Dermis blood vessel endothelial cell (primary cell): Measurements from ENCODE around the gene GRID1. TPM values are rescaled to one million over a fixed set of nuclear protein-coding genes. Genes with fewer than 3 reads are reported as not detected.

ENCODE experiments used
- DNase-seq: peaks from one replicate; pipeline ENCODE4 v3.0.0; 2010
- total RNA-seq: library from RNA; depleted of rRNA; stranded (reverse); fragments of >200 nt; gene quantifications from 2 replicates; pipeline ENCODE4 v1.2.3, GENCODE V29; 2014

GRID1 gene
- total RNA-seq, 1 donor from 2014 or later, result not detected

DNA sequence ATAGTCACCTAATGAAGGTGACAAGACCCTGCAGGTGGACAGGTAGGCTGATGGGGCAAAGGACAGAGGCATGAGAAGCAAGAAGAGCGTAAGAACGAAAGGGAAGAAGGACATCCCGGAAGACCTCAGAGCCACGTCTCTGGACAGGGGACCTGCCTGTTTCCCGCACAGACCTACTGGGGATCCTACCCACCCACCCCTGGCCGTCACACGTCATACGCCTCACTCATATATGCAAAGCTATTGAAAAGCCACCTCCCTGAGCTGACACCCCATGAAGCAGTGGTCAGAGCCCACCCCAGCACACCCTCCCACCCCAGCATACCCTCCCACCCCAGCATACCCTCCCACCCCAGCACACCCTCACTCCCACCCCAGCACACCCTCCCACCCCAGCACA, 140.6 kb downstream of the GRID1 start:
- no peak for DNase-seq

DNA sequence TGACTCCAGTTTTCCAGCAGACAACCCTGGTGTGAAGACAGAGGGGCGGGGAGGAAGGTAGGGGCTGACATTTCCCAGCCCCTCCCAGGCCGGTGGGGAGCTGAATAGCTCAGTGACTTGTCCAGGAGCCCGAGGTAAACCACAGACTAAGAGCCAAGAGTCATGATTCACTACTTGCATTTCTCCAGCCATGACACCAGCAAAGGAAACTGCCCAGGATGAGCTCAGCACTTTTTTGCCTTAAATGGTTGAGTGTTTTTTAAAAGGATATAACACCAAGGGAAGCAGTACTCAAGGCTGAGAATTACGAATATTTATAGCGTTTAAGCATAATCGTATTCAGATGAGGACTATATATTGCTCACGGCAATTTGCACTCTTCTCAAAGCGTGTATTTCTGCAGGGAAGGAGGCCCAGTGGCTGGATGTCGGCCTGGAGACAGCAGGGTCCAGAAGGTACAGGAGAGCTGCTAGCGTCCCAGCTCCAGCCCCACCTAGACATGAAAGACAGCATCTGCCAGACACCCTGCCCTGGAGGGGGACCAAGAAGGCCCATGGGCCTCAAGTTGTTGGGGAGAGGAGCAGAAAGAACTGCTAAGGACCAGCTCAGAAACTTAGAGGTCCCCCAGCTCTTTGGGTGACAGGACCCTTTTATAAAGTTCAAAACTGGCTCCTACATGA, 141.4 kb downstream of the GRID1 start:
- no peak for DNase-seq

DNA sequence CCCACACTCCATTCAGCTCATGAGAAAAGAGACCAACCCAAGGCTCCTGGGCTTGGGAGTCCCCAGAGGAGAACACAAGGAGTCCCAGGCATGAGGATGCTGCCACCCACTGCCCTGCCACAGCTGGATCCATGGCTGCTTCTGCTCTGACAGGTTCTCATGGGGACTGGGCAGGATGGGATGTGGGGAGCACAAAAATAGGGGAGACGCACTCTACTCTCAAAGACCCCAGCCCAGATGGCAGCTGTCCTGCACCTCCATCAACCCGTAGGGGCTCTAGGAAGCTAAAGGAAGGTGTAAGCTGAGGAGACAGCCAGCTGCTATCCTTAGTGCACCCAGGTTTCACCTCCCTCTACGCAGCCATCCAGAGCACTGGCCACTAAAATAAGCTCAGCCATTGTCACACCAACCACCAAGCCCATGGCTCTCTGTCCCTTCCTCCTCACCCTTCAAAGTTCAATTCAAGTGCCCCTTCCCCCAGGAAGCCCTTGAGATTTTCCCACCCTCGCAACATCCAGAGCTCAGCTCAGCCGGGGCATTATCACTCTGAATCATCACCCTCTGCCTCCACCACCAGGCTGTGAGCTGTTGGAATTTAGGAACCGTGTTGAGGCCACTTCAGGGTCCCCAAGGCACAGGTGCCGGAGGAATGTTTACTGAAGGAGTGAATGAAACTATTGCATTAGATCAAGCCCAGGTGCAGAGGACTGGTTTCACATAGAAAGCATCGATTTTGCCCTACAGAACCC, 142.1 kb downstream of the GRID1 start:
- no peak for DNase-seq

DNA sequence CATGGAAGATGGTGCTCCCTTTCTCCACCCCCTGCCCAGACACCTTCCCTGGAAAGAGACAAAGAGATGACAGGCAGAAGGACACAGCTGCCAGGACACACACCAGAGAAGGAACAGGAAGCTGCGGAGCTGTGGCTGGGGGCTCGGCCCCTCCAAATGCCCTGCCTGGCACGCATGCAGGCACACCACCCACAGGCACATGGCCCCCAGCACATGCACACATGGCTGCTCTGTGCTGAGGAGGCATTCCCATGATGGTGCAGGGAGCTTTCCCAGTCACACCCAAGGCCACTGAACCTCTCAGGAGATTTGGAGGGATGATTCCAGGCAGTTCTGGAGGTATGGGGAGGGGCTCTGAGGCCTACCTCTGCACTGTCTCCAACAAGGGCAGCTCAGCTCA, 143.3 kb downstream of the GRID1 start:
- no peak for DNase-seq

DNA sequence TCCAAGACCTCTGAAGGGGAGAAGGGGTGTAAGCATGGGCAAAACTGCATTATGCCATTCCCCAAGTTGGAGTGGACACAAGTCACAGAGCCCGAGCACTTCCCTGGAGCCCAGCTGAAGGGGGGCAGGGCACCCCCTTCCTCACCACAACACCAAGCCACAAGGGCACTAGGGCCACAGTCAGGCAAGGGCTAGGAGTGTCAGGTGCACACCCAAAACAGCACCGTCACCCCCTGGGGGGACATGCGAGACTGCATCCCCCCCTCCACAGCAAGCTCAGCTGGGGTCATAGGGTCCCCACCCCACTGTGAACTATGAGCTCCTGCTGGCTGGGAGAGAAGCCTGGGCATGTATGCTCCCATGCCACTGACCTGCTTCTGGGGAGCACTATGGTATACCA, 143.9 kb downstream of the GRID1 start:
- DNase-seq, result no peak

DNA sequence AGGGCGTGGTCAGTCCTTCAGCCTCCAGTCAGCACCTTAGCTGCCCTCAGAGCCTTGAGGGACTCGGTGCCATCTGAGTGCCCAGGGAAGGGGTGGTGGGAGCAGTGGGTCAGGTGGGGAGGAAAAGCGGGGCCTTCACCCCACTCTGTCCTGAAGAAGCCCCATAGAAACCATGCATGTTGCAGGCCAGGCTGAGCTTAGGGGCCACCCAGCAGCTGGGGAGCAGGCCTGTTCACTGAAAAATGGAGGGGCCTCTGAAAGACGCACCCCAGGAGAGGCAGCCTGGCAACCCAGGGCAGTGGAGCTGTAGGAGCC, 144.3 kb downstream of the GRID1 start:
- DNase-seq, result no peak

DNA sequence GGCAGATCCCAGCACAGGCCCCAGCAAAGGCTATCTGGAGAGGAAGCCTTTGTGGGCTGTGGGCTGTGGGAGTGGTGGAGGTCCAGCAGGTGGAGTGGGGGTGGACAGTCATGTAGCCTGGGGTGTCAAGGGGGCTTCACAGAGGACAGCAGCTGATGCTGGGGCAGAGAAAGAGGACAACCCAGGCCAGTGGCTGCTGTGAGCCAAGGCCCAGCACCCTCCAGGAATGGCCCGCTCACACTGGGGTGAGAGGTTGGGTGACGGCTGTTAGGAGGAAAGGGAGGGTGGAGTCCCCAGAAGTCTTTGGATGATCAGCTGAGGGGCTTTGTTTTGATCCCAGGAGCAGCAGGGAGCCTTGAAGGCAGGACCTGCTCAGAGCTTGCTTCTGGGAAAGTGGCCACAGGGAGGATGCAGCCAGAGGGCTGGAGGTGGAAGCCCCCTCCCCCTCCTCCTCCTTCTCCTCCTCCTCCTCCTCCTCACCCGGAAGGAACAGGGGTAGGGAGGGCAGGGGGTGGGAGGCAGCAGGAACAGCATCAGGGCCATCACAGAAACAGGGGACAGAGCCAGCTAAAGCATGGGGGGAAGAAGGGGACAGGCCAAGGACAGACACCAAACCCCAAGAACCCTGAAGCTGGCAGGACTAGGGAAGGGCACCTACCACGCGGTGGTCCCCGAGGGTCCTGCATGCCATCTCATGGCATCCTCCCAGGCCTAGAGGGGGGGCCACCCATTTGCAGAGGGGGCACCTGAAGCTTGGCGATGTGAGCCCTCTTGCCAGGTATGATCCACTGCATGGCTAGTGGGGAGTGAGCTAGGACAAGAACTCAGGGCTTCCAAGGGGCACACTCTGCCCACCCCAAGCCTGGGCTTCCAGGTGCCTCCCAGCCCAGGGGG, 144.9 kb downstream of the GRID1 start:
- DNase-seq, result no peak

DNA sequence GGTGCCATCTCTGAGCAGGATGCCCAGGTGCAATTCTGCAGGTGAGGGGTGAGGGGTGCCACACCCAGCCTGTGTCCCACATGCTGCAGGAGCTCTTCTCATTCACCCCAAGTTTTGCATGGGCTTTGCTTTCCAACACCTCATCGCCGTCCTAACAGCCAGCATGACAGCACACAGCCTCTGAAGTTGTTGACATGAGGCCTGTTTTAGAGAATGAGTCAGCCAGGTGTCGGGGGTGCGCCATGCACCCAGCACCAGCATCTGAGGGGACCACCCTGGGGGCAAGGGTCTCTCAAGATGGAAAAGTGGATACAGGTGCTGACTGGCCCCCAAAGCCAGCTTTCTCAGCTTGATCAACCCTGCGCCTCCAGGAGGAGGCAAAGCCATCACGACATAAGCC, 146.0 kb downstream of the GRID1 start:
- DNase-seq, result no peak

DNA sequence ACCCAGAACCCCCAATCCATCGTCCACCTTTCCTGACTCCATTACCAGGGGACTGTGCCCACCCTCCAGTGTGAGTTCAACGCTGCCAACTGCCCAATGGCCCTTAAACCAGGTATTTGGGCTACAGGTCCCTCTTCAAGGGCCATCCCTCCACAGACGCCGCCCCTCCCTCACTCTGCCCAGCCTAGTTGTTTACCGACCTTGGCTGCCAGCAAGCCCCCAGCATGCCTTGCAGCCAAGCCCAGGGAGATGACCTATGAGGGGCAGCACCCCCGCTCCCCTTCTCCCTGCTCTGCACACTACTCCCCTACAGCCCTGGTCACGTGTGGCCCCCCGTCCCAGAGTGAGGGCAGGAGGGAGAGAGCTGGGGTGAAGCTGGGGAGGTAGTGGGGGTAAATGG, 147.3 kb downstream of the GRID1 start:
- DNase-seq, result no peak

DNA sequence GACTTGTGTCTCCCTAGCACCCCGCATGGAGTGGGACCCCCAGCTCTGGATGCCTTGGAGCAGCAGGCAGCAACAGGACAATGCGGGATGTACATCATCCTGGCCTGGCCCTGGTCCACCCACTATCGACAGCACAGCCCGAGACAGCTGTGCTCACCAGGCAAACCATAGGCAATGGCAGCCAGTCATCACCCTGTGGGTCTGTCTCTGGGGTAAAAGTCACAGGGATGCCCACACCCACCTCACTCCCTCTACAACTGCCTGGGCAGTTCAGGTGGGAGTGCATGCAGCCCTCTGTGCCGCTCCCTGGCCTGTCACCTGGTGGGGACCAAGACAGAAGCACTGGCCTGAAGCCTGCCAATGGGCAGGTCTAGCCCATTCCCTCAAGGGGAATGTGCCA, 147.8 kb downstream of the GRID1 start:
- no peak for DNase-seq

DNA sequence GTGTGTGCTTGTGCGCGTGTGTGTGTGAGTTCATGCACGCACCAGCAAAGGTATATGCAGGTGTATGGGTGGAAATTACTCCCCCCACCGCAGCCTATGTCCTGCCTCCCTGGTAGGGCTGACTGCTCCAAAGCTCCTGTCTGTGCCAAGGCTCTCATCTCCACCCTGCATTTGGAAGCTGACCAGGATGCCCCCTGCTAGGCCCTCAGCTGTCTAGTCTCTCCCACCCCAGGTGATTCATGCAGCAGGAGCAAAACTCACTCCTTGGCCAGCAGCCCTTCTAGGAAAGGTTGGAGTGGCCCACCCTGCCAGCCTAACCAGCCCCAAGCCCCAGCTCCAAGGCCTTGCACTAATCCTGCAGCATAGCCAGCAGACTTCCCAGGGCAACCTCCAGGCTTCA, 148.4 kb downstream of the GRID1 start:
- no peak for DNase-seq

DNA sequence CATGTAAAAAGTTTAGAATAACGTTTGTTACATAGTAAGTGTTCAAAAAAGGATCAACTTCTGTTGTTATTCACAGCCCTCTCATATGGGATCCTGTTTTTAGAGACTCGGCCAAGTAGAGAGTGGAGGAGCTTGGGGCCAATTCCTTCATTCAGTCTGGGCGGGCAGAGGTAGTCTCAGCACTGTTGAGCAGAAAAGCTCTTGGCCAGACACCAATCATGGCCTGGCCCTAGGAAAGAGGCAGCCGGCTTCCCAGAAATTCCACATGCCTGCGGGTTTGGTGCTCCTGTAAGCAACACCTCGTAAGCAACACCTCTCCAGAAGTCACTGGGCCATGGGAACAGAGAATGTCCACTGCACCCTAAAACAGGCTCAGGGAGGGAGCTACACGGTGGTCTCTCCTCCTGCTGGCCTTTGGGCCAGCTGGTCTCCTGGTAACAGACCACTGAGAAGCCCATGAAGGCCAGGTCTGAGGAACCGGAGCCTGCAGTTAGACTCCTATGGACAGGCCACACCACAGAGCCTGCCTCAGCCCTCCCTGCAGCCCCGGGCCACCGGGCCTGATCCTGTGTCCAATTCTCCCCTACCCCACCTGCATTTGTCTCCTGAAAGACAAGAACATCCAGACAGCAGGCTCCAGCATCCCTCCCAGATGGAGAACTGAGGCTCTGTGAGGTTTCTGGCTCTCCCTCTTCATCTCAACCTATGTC, 149.1 kb downstream of the GRID1 start:
- no peak for DNase-seq

DNA sequence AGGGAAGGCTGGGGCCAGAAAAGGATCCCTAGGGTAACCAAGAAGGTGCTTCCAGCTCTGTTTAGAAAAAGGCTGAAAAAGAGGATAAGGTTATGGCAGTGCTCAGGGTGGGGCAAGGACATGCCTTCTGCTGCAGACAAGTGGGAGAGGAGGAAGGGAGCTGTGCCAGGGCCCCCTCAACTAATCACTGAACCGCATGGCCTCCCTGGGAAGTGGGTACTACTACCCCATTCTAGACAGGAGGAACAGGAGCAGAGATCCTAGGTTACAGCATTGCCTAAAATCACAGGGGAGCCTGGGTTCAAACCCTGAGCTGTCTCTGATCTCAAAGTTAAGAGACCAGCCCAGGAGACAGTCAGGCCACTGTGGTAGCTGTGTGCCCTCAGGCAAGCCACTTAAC, 149.7 kb downstream of the GRID1 start:
- DNase-seq, result no peak

DNA sequence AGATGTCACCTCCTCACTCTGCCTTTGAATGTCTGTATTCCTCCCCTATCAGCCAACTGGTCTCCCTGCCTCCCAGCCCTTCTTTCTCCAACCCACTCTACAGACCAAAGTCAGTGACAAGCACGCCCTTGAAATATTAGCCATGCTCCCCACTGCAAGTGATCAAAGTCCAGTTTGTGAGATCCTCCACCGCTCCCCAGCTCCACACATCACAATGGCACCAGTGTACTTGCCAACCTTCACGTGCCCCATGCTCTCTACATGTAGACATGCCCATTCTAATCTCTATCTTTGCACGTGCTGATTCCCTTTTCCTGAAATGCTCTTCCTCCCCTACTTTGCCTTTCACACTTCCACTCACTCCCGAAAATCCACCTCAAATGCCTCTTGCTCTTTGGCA, 150.9 kb downstream of the GRID1 start:
- DNase-seq, result no peak

DNA sequence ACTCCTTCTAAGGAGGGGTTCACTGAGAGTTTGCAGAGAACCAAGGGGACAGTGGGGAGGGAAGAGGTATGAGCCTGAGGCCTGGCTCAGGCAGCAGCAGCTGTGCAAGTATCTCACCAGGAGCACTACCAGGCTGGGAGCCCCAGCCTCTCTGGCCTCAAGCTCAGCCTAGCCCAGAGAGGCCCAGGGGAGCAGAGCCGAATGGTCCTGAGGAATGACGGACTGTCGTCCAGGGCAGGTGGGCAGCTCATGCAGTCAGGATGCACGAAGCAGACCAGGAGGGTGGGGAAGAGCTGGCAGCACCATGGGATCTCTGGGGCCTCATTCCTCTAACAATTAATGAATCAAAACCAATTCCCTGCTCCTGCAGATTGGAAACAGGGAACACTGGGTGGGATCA, 151.5 kb downstream of the GRID1 start:
- no peak for DNase-seq

DNA sequence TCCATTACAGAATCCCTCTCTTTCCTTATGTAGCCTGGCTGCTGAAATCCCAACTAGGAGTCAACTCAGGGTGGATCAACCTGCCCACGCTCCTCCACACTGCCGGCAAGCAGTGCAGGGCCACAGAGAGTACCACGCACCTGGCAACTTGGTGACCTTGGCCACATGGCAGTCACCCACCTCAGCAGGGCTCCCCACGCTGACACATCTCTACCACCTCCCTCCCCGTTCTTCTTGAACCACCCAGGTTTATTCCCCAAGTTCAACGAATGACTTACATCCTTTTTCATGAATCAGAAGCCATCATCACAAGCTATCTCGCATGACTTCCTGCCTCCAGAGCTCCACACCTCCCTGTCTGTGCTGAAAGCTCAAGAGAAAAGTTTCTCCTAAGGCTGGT, 153.4 kb downstream of the GRID1 start:
- DNase-seq, result no peak

DNA sequence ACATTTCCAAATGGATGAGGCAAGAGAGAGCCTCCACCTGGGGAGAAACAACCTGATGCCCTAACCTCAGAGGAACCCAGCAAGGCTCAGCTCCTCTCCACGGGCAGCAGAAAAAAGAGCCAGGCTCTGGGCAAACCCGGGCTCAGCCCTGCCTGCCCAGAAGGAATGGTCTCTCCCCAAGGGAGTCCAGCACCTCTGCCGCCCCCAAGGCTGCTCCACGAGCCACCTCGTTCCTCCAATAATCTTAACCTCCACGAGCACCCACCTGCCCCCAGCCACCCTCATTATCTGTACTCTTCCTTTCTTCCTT, 154.2 kb downstream of the GRID1 start:
- DNase-seq, result no peak

DNA sequence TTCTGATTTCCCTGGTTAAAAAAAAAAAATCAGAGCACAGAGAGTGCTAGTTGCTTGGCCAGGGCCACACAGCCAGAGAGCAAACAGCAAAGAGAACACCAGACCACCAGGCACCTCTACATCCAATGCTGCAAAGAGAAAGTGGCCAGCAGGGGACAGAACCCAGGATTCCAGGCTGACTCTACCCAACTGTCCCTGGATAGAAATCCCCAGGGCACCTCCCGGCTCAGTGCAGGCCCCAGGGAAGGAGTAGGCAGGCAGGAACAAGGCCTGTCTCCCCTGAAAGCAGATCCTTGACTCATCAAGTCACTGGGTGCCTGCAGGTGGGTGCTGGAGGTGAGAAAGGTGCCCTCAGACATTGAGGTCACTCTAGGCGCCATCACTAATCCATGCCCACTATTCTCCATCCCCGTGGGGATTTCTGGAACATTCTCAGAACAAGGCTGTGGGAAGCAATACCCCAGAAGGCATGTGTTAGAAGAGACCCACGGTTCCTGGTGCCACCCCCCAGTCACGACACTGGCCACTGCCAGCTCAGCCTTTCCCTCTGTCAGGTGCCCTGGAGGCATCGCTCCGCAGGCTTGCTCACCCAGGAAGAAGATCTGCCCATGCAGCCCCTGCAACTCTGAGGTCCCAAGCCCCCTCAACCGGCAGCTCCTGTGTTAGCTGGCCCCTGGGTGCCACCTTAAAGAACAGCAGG, 154.8 kb downstream of the GRID1 start:
- no peak for DNase-seq

DNA sequence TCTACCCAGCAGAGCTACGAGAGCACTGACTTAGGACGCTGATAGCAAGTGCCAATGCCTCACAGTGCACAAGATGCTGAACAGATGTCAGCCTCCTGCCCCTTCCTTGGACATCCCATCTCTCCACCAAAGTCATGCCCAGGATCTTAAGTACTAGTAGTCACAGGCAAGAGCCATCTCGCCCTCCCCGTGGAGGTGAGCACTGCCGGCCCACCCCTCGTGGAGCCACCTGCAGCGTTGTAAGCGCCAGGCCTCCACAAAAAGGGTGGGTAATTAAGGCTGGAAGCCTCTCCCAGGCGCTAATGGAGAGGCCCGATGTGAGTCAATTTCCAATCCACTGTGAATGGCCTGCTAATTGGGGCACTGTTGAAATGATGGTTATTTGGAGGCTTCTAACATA, 156.2 kb downstream of the GRID1 start:
- DNase-seq, result no peak

DNA sequence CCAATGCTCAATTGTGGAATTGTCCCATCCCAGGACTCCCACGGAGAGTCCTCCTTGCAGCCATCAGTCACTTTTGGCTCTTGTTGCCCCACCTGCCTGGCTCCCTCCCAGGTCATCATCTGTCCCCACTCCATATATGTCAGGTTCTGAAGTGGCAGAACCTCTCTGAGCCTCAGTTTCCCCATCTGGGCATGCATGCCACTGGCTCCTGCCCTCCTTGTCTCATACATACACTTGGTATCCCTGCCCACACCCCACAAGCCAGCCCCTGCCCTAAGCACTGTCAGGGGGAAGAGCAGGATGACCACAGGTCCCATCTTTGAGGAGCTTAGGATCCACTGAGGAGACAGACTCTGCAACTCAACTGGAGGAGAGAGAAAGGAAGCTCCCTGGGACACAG, 156.9 kb downstream of the GRID1 start:
- no peak for DNase-seq

DNA sequence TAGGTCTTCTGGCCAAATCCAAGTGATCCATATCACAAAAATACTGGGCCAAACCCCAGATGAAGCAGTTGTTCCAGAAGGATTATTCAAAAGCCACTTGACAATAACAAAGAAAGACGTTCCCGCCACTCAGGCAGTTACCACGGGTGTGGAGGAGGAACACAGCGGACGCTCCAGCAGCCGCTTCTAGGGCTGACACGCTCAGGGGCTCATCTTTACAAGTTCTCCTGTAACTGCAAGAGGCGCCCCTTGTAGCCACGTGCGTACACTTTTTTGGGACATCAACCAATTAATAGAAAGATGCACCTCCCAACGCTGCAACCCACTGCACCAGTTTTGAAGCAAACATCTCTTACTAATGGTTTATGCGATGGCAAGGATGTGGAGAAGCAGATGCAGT, 159.4 kb downstream of the GRID1 start:
- DNase-seq, result no peak

DNA sequence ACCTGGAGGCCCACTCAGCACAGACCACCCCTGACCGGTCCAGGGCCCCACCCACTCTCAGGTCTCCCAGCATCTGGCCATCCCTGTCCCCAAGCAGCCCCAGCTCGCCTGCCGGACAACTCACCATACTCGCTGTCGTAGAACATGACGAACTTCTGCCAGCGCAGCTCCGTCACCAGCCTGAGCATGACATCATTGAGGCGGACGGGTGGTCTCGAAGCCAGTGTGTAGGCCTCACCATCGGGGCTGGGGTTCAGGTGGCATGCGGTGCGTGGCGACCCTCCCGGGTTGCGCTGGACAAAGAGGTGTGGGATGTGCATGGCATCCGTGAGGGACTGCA, 160.4 kb downstream of the GRID1 start:
- no peak for DNase-seq
